UCSD-AML1 (cell line): ENCODE data around the gene PTGIR.
"Not testable (repeated sequence)": the region's sequence is repeated elsewhere in the genome, so short reads cannot be mapped to it uniquely, and the experiment has no call there.

ENCODE experiments used
- DNase-seq: peaks from one replicate; lab custom pipeline; 2025; ENCODE audit not compliant: unreplicated experiment; lab: John Stamatoyannopoulos, UW

PTGIR gene

DNA sequence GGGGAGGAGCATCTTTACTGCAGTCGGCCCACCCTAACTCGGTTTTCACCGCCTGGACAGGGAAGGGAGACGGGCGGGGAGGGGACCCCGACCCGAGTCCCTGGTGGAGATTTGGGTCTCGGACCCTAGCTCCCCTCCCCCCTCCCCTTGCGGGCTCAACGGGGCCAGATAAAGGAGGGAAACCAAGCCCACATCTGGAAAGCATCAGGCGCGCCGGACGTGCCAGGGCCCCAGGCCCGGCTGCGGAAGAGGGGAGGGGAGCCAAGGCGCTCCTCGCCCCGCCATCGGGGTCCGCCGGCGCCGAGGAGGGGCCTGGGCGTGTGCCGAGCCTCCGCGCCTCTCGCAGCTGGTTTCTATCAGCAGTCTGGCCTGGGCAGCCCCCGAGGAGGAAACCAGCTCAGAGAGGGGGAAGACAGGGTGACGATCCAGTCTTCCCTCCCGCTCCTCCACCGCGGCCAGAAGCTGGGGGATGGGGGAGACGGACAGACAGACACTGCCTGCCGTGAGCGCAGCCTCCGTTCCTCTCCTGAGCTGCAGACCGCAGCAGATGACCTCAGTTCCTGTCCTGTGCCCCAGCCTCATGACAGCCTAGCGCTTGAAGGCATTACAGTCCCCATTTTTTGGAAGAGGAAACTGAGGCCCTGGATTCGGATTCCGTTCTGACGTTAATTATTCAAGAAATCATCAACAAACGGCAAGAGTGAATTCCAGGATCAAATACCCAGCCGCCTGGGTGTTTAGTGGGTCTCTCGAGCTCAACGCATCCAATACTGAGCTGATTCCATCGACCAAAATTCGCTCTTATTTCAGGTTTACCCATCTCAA is 14.7 kb upstream of the PTGIR start:
- DNase-seq, result peak; percentile 50

DNA sequence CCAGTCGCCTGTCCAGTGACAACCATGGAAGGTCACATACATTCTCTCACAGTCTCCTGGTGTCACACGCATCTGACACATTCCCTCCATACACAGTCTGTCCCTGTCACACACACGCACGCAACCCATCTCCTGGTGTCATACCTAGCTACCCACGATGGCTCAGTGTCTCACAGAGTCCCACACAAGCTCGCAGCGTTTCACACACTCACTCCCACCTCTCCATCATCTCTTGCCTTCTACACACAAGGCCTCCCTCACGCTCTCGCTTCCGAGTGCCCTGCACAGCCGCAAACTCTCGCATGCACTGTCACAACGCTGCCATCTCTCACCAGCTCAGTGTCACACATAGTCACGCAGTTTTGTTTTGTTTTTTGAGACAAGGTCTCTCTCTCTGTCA is 12.3 kb upstream of the PTGIR start:
- DNase-seq, result no peak

DNA sequence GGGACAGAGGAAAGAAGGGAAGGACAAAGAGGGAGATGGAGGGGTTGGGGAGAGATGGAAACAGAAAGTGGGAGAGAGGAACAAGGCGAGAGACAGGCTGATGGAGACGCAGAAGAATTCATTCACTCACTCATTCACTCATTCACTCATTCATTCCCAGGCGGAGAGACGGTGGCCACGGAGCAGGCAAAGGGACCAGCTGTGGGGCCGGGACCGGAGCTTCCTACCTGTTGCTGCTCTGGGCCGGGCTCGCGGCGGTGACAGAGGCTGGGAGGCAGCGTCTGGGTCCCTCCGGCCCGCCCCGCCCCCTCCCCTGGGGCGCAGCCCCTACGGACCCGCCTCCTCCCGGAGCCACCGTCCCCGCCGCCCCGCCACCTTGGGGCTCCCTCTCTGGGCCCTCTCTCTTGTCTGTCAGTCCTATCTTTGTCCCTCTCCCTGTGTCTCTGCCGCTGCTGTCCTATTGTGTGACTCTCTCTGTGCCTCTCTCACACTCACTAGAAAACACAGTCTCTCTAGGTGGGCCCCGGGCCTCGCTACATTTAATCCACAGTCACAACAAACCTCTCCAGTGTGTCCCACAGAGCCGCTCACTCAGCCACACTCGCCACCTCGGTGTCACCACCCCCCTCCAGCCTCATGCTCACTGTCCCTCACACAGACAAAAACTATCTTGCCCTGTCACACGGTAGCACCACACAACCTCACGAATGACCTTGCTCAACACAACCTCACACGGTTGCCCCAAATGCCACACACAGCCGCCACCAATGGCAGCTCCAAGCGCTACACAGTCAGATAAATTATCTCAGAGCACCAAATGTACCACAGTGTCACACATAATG is 11.3 kb upstream of the PTGIR start, which contains the start of gene GNG8:
Gene GNG8, minus strand, starts transcription at position 283 of the 842 bp plus-strand sequence. CDS start 1,520 bp downstream, outside the sequence.
- DNase-seq, result no peak

- DNase-seq, result no peak
Measured at GRCh38 chr19:46634656-46635218, 9.8 kb upstream of the PTGIR start.

DNA sequence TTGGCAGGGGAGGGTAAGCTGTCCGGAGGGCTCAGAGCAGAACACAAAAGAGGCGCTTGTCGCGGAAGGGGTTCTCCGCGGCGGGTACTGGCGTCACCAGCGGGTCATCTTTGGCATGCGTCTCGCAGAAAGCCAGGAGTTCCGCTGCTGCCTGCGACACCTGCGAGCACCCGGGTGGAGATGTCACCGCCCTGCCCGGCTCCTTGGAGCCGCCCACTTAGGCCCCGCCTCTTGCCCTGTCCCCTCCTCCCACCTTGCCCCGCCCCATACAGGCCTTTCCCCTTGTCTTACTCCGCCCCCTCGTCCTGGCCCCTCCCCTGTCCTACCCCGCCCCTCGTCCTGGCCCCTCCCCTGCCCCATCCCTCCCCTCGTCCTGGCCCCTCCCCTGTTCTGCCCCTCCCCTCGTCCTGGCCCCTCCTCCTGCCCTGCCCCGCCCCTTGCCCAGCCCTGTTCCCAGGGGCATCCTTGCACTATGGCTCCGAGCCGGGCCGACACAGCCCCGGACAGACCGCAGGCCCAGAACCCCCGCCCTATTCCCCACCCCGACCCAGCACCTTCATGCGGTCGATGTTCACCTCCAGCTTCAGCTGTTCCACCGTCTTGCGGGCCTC is 9.3 kb upstream of the PTGIR start:
- DNase-seq, result peak; percentile 91

DNA sequence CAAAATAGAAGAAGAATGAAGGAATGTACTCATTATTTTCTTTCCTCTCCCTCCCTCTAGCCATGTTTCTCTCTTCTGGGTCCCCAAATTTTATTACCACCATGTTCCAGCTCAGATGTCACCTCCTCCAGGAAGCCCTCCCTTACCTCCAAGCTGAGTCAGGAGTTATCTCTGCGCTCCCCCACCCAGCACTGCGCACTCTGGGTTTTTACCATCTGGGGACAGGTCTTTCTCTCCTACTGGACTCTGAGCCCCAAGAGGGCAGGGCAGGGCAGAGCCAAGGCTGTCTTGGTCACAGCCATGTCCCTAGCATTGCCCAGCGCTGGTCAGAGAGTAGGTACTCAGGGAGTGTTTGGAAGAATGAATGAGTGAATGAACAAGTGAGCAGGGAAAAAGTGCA is 8.2 kb upstream of the PTGIR start:
- DNase-seq, result no peak

GRCh38 chr19:46631481-46631880 is 6.6 kb upstream of the PTGIR start:
- no peak for DNase-seq

- DNase-seq, result peak; percentile 28
Measured at GRCh38 chr19:46630586-46631205, 5.8 kb upstream of the PTGIR start.

DNA sequence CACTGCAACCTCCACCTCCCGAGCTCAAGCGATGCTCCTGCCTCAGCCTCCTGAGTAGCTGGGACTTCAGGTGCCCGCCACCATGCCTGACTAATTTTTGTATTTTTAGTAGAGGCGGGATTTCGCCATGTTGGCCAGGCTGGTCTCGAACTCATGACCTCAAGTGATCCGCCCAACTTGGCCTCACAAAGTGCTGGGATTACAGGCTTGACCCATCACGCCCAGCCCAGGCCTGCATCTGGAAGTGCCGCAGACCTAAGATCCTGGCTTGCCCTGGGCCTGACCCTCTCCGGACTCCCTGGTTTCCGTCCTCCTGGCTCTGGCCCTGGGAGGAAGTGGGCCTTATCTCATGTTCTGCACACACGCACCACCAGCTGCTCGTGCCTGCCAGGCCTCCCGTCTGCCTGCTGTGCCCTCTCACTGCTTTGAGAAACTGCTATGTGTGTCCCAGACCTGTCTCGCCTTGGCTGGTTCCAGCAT is 4.7 kb upstream of the PTGIR start:
- DNase-seq, result peak; percentile 87

DNA sequence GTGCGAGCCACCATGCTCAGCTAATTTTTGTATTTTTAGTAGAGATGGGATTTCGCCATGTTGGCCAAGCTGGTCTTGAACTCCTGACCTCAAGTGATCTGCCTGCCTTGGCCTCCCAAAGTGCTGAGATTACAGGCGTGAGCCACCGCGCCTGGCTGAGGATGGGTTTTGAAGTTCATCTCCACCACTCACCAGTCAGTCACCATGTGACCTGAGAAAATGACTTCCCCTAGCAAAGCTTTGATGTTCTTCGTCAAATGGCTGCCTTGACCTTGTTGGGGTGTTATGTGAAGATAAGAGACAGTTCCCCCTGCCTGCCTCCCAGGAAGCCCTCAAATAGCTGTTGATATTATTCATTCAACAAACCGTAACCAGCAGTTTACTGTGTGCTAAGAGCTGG is 4.1 kb upstream of the PTGIR start:
- DNase-seq, result not testable (repeated sequence)

GRCh38 chr19:46626446-46626845 is 1.6 kb upstream of the PTGIR start:
- peak; percentile 44 for DNase-seq

GRCh38 chr19:46625731-46626130 is 842 bp upstream of the PTGIR start:
- DNase-seq, result no peak

GRCh38 chr19:46623915-46624502 is 880 bp downstream of the PTGIR start:
- DNase-seq, result no peak

- DNase-seq, result no peak
Measured at GRCh38 chr19:46622118-46622446, 2.8 kb downstream of the PTGIR start.

DNA sequence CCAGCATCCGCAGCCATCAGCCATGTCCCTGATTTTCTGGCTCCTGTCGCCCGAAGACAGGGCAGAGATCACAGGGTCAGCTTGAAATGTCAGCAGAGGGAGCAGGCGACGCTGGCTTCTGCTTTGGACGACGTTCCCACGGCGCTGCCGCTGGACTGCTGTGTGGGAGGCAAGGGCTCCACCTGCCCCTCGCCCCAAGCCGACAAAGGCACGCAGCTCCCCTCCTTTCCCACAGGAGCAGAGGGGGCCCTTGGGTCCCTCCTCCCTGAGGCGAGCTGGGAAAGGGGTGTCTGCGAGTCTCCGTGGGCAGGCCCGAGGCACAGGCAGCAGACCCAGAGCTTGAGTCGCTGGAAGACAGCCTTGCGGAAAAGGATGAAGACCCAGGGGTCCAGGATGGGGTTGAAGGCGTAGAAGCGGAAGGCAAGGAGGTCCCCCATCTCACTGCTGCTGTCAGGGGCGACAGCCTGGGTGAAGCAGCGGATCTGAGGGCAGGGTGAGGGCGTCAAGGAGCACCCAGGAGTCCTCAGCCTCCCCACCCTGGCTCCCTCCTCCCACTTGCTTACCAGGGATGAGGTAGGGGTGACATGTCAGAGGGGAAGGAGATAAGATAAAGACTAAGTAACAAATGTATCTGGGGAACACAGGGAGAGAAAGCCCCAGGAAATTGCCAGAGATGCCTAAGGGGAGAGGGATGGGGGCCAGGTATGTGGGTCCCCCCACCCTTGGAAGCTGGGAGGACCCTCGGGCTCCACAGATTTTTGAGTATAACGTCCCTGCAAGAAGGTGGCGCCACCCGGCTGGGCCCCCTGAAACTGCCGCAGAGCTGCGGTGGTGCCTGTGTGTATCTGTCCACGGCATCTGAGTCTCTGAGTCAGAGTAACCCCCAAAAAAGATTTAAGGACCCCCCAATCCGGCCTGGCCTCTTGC is 3.4 kb downstream of the PTGIR start:
- no peak for DNase-seq

- no peak for DNase-seq
Measured at GRCh38 chr19:46620716-46621115, 4.2 kb downstream of the PTGIR start.

DNA sequence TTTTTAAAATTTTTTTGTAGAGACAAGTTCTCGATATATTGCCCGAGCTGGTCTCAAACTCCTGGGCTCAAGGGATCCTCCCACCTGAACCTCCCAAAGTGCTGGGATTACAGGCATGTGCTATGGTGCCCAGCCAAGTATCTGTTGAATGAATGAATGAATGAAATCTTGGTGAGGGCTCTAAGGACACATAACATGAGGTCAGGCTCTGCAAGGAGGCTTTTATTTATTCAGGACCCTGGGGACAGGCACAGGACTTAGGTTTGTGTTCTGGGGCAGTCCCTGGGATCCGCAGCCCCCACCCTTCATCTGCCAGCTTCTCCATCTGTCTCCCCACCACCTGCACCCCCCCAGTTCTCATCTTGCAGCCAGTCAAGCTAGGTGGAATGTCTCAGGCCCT is 4.6 kb downstream of the PTGIR start:
- DNase-seq, result no peak

GRCh38 chr19:46618670-46619231 is 6.1 kb downstream of the PTGIR start:
- DNase-seq, result no peak

DNA sequence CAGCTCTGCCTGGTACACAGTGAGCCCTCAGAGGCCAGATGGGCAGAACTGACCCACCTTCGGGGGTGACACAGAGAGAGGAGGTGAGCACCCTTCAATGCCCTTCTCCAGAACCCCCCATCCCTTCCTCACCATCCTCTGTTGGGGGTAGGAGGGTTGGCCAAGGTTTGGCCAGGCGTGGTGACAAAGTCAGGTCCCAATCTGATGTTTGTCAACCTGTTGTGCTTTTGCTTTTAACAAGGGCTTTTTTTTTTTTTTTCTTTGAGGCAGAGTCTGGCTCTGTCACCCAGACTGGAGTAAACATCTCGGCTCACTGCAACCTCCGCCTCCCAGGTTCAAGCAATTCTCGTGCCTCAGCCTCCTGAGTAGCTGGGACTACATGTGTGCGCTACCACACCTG is 7.3 kb downstream of the PTGIR start:
- DNase-seq, result no peak
